Left ventricle myocardium inferior (tissue), 1 donor: ENCODE data around the gene NFKBIB. TPM values are rescaled to one million over a fixed set of nuclear protein-coding genes. Genes with fewer than 3 reads are reported as not detected.

Experiments
- DNase-seq: peaks from one replicate; pipeline ENCODE4 v3.0.0-alpha.2; 2020
- H3K27ac ChIP-seq: fragments of 200-600 bp; replicated peaks from 2 replicates; pipeline ENCODE4 v1.8.0; 2021
- H3K27me3 ChIP-seq: fragments of 200-600 bp; 2 replicates; pipeline ENCODE4 v1.8.0; 2021; ENCODE audit warnings: low read depth
- H3K36me3 ChIP-seq: fragments of 200-600 bp; 2 replicates; pipeline ENCODE4 v1.8.0; 2021
- H3K4me1 ChIP-seq: fragments of 200-600 bp; 2 replicates; pipeline ENCODE4 v1.8.0; 2021
- H3K4me3 ChIP-seq: fragments of 200-600 bp; 2 replicates; pipeline ENCODE4 v1.8.0; 2021; ENCODE audit warnings: mild to moderate bottlenecking, moderate library complexity
- H3K9me3 ChIP-seq: fragments of 200-600 bp; replicated peaks from 2 replicates; pipeline ENCODE4 v1.8.0; 2021
- CTCF ChIP-seq: fragments of 200-600 bp; IDR thresholded peaks from 2 replicates; pipeline ENCODE4 v1.8.0; 2021; ENCODE audit warnings: antibody characterized with exemption, mild to moderate bottlenecking, borderline replicate concordance
- intact Hi-C: fragments of 100-400 bp; cut with micrococcal nuclease; formaldehyde crosslinking; loops from one replicate; pipeline ENCODE4 v1.11.0; 2022
- total RNA-seq: library from RNA; stranded (reverse); fragmentation: NEBNext Ultra II Directional; extraction: Animal tissue kit (Norgen Biotek cat#: 25700); gene quantifications from one replicate; pipeline ENCODE4 v1.2.1, GENCODE V29; 2021
- donor health status: DM: no; HTN: yes; CAD: no; lungs with severe emphysema.

The NFKBIB gene
- total RNA-seq, 1 donor from 2014 or later = 18.4 TPM

- no peak for DNase-seq
- intact Hi-C loops = no loop called here
- Histone ChIP-seq H3K4me1 (peaks cover 14% of the 10 kb centered on the region), H3K36me3 (peaks cover 42% of the 10 kb centered on the region), H3K27me3 (no peaks in the 10 kb centered on the region), H3K9me3 (no peaks in the 10 kb centered on the region), H3K27ac (no peak overlapping the region), H3K4me3 (no peak overlapping the region)
- no peak for TF ChIP-seq CTCF
These were observed 5.1 kb downstream of the NFKBIB start for GRCh38 chr19:38904581-38905539.

- no peak overlapping the region for H3K4me3 ChIP-seq
- peaks cover 7% of the 10 kb centered on the region for H3K4me1 ChIP-seq
- peaks cover 42% of the 10 kb centered on the region for H3K36me3 ChIP-seq
- no peak for DNase-seq
- no peak for TF ChIP-seq CTCF
- H3K27ac ChIP-seq = no peak overlapping the region
- no peaks in the 10 kb centered on the region for H3K9me3 ChIP-seq
- intact Hi-C loops = no loop called here
- H3K27me3 ChIP-seq = peaks cover 3% of the 10 kb centered on the region
These were observed 5.9 kb downstream of the NFKBIB start for GRCh38 chr19:38905620-38906019.

- Histone ChIP-seq H3K9me3 (no peaks in the 10 kb centered on the region), H3K27me3 (peaks cover 19% of the 10 kb centered on the region), H3K36me3 (peaks cover 42% of the 10 kb centered on the region), H3K27ac (no peak overlapping the region), H3K4me1 (no peaks in the 10 kb centered on the region), H3K4me3 (no peak overlapping the region)
- intact Hi-C loops = no loop called here
- TF ChIP-seq CTCF = no peak
- no peak for DNase-seq
These were observed 7.5 kb downstream of the NFKBIB start for GRCh38 chr19:38907227-38907626.

- Histone ChIP-seq H3K27me3 (peaks cover 19% of the 10 kb centered on the region), H3K4me3 (no peak overlapping the region), H3K27ac (no peak overlapping the region), H3K9me3 (no peaks in the 10 kb centered on the region), H3K4me1 (no peaks in the 10 kb centered on the region), H3K36me3 (peaks cover 42% of the 10 kb centered on the region)
- no peak for DNase-seq
- intact Hi-C loops = no loop called here
- TF ChIP-seq CTCF = no peak
These were observed 7.9 kb downstream of the NFKBIB start for GRCh38 chr19:38907670-38908069.

GRCh38 chr19:38908911-38909310 lies 9.1 kb downstream of the NFKBIB start:
- intact Hi-C loops = no loop called here
- TF ChIP-seq CTCF = no peak
- DNase-seq = no peak
- Histone ChIP-seq H3K27ac (no peak overlapping the region), H3K36me3 (peaks cover 42% of the 10 kb centered on the region), H3K4me3 (no peak overlapping the region), H3K9me3 (no peaks in the 10 kb centered on the region), H3K27me3 (peaks cover 19% of the 10 kb centered on the region), H3K4me1 (no peaks in the 10 kb centered on the region)
